ENCODE data around the gene PDGFC.
"Not testable (repeated sequence)": the region's sequence is repeated elsewhere in the genome, so short reads cannot be mapped to it uniquely, and the experiment has no call there.

The PDGFC gene

GRCh38 chr4:156875704-156876103, 95.9 kb downstream of the PDGFC start:
- TF ChIP-seq CTCF (conservative IDR thresholded peaks at IDR 0.05; ENCODE audit: low read depth): no peak
- ChIA-PET CTCF (interaction anchor here (0.6 kb wide), 1 partner anchor 87 kb away, joined by 4 read pairs; no protein-coding TSS in a partner anchor), POLR2A (ENCODE audit: low non-redundant PET) (no interaction called here)
- no peak overlapping the region for H3K27ac ChIP-seq
- DNase-seq (ENCODE audit: low spot score): no peak

GRCh38 chr4:156875055-156875454, 96.5 kb downstream of the PDGFC start:
- POLR2A ChIA-PET (ENCODE audit: low non-redundant PET): no interaction called here
- CTCF ChIA-PET: no interaction called here

GRCh38 chr4:156873799-156874198, 97.8 kb downstream of the PDGFC start:
- H3K27ac ChIP-seq: no peak overlapping the region
- POLR2A ChIA-PET (ENCODE audit: low non-redundant PET): no interaction called here
- TF ChIP-seq CTCF (conservative IDR thresholded peaks at IDR 0.05; ENCODE audit: low read depth): no peak
- CTCF ChIA-PET: no interaction called here
- no peak for DNase-seq (ENCODE audit: low spot score)

More at GRCh38 chr4:156875055-156875454, 96.5 kb downstream of the PDGFC start:
- DNase-seq (ENCODE audit: low spot score): no peak
- no peak for TF ChIP-seq CTCF (conservative IDR thresholded peaks at IDR 0.05; ENCODE audit: low read depth)
- H3K27ac ChIP-seq: no peak overlapping the region

- CTCF ChIA-PET: no interaction called here
- no peak for TF ChIP-seq CTCF (conservative IDR thresholded peaks at IDR 0.05; ENCODE audit: low read depth)
- no peak overlapping the region for H3K27ac ChIP-seq
- DNase-seq (ENCODE audit: low spot score): no peak
- POLR2A ChIA-PET (ENCODE audit: low non-redundant PET): no interaction called here
Observed at GRCh38 chr4:156870861-156871260, 100.7 kb downstream of the PDGFC start.

GRCh38 chr4:156870131-156870530, 101.5 kb downstream of the PDGFC start:
- no peak for TF ChIP-seq CTCF (conservative IDR thresholded peaks at IDR 0.05; ENCODE audit: low read depth)
- ChIA-PET POLR2A (ENCODE audit: low non-redundant PET) (no interaction called here), CTCF (no interaction called here)
- no peak for DNase-seq (ENCODE audit: low spot score)
- no peak overlapping the region for H3K27ac ChIP-seq

GRCh38 chr4:156866088-156866487, 105.5 kb downstream of the PDGFC start:
- DNase-seq (ENCODE audit: low spot score); CTCF ChIA-PET; POLR2A ChIA-PET (ENCODE audit: low non-redundant PET); H3K27ac ChIP-seq: not testable (repeated sequence)

GRCh38 chr4:156865451-156865850, 106.1 kb downstream of the PDGFC start:
- TF ChIP-seq CTCF (conservative IDR thresholded peaks at IDR 0.05; ENCODE audit: low read depth): no peak
- DNase-seq (ENCODE audit: low spot score): no peak
- CTCF ChIA-PET: no interaction called here
- POLR2A ChIA-PET (ENCODE audit: low non-redundant PET): no interaction called here
- no peak overlapping the region for H3K27ac ChIP-seq

All from RWPE1 (cell line).